HG02884 (cell line): ENCODE measurements around the gene NEXN.
"Not testable (repeated sequence)": the region's sequence is repeated elsewhere in the genome, so short reads cannot be mapped to it uniquely, and the experiment has no call there.

ENCODE experiments used
- ATAC-seq: cut with Tn5 transposase; IDR thresholded peaks from one replicate; pipeline ENCODE4 v1.9.1; 2021; ENCODE audit warnings: mild to moderate bottlenecking, moderate library complexity; ENCODE audit not compliant: unreplicated experiment

Gene NEXN

DNA sequence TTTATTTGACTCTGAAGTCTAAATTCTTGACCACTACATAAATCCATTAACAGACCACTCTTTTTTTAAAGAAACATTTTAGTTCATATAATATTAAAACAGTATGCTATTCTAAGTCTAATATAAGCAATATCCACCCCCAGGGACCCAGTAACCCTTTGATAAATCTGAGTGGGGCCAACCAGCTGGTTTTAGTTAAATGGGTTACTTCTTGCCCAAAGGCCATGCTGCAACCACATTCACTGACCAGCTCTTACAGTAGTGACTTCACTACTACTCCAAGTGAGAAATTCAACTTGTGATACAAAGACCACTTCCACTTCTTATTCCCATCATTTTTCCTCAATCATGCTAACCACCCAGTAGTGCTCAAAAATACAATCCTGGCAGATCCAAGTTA is 70.0 kb downstream of the NEXN start:
- no peak for ATAC-seq

DNA sequence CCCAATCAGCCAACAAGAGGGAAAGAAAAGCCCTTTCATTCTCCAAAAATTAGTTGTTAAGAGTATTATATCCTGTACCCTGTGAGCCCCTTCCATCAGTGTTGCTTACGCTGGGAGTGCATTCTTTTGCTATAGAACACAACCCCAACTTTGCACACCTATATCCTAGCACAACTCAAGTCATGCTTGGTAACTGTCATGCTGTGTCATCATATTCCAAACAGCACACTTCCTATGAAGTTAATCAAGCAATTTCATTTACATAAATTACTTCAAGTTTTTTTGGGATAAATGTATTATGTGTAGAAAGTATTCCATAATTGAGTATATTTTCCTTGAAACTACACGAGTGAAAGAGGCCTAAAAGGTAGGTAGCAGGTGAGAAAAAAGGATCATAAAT is 70.4 kb downstream of the NEXN start:
- no peak for ATAC-seq

DNA sequence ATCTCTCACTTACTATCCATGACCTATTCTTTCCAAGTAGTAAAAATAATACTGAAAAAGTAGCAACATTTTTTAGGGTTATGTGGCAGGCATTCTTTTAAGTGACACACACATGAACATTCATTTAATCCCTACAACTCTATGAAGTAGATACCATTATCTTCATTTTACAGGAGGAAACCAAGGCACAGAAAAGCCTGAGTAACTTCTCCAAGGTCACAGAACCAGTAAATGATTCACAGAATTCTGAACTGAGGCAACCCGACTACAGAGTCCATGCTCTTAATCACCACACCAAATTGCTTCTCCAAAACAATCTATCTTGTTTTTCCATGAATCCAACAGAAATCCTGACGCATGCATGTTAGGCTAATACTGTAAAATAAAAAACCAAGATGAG is 73.0 kb downstream of the NEXN start:
- no peak for ATAC-seq

DNA sequence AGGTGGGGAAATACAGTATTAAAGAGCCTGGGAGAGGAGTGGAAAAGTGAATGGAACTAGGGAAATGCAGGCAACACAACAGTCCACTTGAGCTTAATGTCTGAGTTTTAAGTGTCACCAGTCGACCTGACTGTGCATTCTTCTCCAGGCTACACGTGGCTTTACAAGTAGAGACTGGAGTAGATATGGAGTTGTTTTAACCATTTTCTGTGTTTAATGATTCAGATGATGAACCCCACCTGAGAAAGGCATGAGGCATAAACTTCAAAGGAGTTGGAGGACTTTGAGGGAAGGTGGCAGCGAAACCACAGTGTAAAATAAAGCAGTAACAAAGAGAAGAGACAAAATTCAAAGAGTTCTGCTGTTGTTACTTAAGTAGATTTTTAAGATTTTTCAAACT is 77.9 kb downstream of the NEXN start:
- ATAC-seq = no peak

DNA sequence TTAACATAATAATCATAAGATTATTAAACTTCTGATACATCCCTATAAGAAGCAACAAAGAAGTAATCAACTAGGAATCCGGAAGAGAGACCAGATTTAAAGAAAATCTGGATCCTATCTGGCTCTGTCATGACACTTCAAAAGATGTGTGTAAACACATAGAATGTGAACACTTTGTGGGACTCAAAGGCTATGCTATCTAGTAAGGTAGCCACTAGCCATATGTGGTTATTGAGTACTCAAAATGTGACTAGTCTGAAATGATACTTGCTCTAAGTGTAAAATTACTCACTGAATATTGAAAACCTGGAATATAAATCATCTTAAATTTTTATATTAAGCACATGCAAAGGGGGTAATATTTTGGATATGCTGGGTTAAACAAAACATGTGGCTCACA is 81.8 kb downstream of the NEXN start:
- no peak for ATAC-seq

- ATAC-seq = no peak
These were observed 83.7 kb downstream of the NEXN start for GRCh38 chr1:77972080-77972479.

DNA sequence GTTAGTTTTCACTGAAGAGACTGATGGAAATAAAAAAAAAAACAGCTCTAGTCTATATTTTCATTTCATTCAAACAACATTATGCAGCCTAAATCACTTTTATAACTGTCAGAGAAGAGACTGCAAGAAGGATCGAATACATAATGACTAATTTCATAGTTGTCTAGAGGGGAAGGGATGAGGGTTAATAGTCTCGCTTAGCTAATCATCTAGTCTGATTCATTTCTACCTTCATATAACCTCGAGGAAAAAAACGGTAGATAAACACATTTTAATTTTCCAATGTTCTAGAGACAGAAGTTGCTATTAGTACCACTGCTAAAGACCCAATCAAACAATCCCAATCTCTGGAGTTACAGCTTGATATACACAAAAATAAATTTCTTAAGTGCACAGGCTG is 87.0 kb downstream of the NEXN start:
- no peak for ATAC-seq

- ATAC-seq = no peak
These were observed 87.5 kb downstream of the NEXN start for GRCh38 chr1:77975907-77976306.

- ATAC-seq = no peak
These were observed 88.1 kb downstream of the NEXN start for GRCh38 chr1:77976433-77977076.

GRCh38 chr1:77977989-77978292 is 89.5 kb downstream of the NEXN start:
- no peak for ATAC-seq

- ATAC-seq = peak; percentile 68
These were observed 90.0 kb downstream of the NEXN start for GRCh38 chr1:77978293-77978968.

GRCh38 chr1:77978969-77979876 is 90.8 kb downstream of the NEXN start, which contains the start of gene FUBP1:
FUBP1 (minus strand) TSS chr1:77979072; CDS start chr1:77979004, 68 bp downstream.
- peak; percentile 68 for ATAC-seq

GRCh38 chr1:77983352-77983996 is 95.0 kb downstream of the NEXN start:
- not testable (repeated sequence) for ATAC-seq

DNA sequence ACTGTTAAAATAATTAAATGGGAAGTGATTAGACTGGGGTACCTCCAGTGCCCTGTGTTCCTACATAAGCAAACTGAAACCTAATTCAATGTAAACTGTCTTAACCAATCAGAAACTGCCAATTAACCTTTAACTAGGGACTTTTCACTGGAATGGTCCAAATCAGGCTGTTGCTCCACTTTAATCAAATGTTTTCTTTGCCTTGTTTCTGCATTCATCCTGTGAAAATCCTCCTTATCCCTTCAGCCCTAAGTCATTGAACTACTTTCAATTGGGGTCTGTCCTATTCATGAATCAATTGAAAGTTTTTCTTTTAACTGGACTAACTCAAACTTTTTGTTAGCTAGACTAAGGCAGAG is 95.6 kb downstream of the NEXN start:
- ATAC-seq = no peak

- ATAC-seq = no peak
These were observed 96.2 kb downstream of the NEXN start for GRCh38 chr1:77984629-77985028.

- no peak for ATAC-seq
These were observed 98.4 kb downstream of the NEXN start for GRCh38 chr1:77986810-77987209.

GRCh38 chr1:77987919-77988318 is 99.5 kb downstream of the NEXN start:
- no peak for ATAC-seq

GRCh38 chr1:77989744-77990143 is 101.3 kb downstream of the NEXN start:
- ATAC-seq = no peak

- no peak for ATAC-seq
These were observed 102.3 kb downstream of the NEXN start for GRCh38 chr1:77990629-77991204.

GRCh38 chr1:77991638-77992037 is 103.2 kb downstream of the NEXN start:
- ATAC-seq = no peak
